SJCRH30 (cell line): Measurements from ENCODE around the gene PERCC1. TPM values are rescaled to one million over a fixed set of nuclear protein-coding genes. Genes with fewer than 3 reads are reported as not detected.

Experiments used
- DNase-seq, 2 experiments: peaks; one replicate each; pipeline ENCODE4 v3.0.0-alpha.2; 2015 to 2020
- H3K27ac ChIP-seq: fragments of 250-450 bp; sonication (Bioruptor Pico); 2 replicates; pipeline ENCODE4 v1.5.1; 2020; ENCODE audit warnings: mild to moderate bottlenecking, moderate library complexity
- H3K27me3 ChIP-seq: fragments of 250-450 bp; sonication (Bioruptor Pico); 2 replicates; pipeline ENCODE4 v1.5.1; 2020; ENCODE audit warnings: mild to moderate bottlenecking, moderate library complexity
- H3K36me3 ChIP-seq: fragments of 250-450 bp; sonication (Bioruptor Pico); 2 replicates; pipeline ENCODE4 v1.5.1; 2020; ENCODE audit warnings: mild to moderate bottlenecking, moderate library complexity
- H3K4me1 ChIP-seq: fragments of 250-450 bp; sonication (Bioruptor Pico); 2 replicates; pipeline ENCODE4 v1.5.1; 2020; ENCODE audit warnings: mild to moderate bottlenecking, moderate library complexity
- H3K4me3 ChIP-seq: fragments of 250-450 bp; sonication (Bioruptor Pico); 2 replicates; pipeline ENCODE4 v1.5.1; 2020; ENCODE audit warnings: mild to moderate bottlenecking, moderate library complexity
- H3K9me3 ChIP-seq: fragments of 250-450 bp; sonication (Bioruptor Pico); replicated peaks from 2 replicates; pipeline ENCODE4 v1.5.1; 2020; ENCODE audit warnings: mild to moderate bottlenecking, moderate library complexity
- total RNA-seq: library from RNA; depleted of rRNA; stranded (reverse); fragments of >200 nt; shearing (Covaris generic); gene quantifications from 2 replicates; pipeline ENCODE4 v1.2.3, GENCODE V29; 2014

Gene PERCC1
- total RNA-seq, 1 experiment from 2014 or later: 111 TPM

GRCh38 chr16:1447965-1448364 lies 17.1 kb downstream of the PERCC1 start:
- no peak overlapping the region for H3K27ac ChIP-seq
- H3K4me3 ChIP-seq: no peak overlapping the region
- H3K9me3 ChIP-seq: no peaks in the 10 kb centered on the region
- no peaks in the 10 kb centered on the region for H3K27me3 ChIP-seq
- no peaks in the 10 kb centered on the region for H3K36me3 ChIP-seq
- no peaks in the 10 kb centered on the region for H3K4me1 ChIP-seq
- DNase-seq: no peak

GRCh38 chr16:1448536-1449116 lies 17.7 kb downstream of the PERCC1 start:
- Histone ChIP-seq H3K36me3 (no peaks in the 10 kb centered on the region; the same call in 1 of the 2 replicates), H3K4me3 (no peak overlapping the region)

GRCh38 chr16:1449201-1449788 lies 18.4 kb downstream of the PERCC1 start:
- Histone ChIP-seq H3K4me3 (no peak overlapping the region), H3K9me3 (no peaks in the 10 kb centered on the region), H3K27me3 (no peaks in the 10 kb centered on the region), H3K36me3 (no peaks in the 10 kb centered on the region; the same call in 1 of the 2 replicates), H3K4me1 (no peaks in the 10 kb centered on the region), H3K27ac (no peak overlapping the region)
- no peak for DNase-seq

More at GRCh38 chr16:1448536-1449116, 17.7 kb downstream of the PERCC1 start:
- DNase-seq: no peak
- Histone ChIP-seq H3K27ac (no peak overlapping the region), H3K9me3 (no peaks in the 10 kb centered on the region), H3K4me1 (no peaks in the 10 kb centered on the region), H3K27me3 (no peaks in the 10 kb centered on the region)

- Histone ChIP-seq H3K4me3 (no peak overlapping the region), H3K27me3 (no peaks in the 10 kb centered on the region), H3K36me3 (no peaks in the 10 kb centered on the region; the same call in 1 of the 2 replicates), H3K9me3 (no peaks in the 10 kb centered on the region), H3K4me1 (no peaks in the 10 kb centered on the region), H3K27ac (no peak overlapping the region)
- no peak for DNase-seq
Measured at GRCh38 chr16:1450218-1450617, 19.3 kb downstream of the PERCC1 start.

GRCh38 chr16:1450841-1451240 lies 20.0 kb downstream of the PERCC1 start:
- no peaks in the 10 kb centered on the region for H3K4me1 ChIP-seq
- no peak overlapping the region for H3K4me3 ChIP-seq
- no peak overlapping the region for H3K27ac ChIP-seq
- no peaks in the 10 kb centered on the region for H3K9me3 ChIP-seq
- DNase-seq: no peak
- no peaks in the 10 kb centered on the region for H3K27me3 ChIP-seq
- no peaks in the 10 kb centered on the region; the same call in 1 of the 2 replicates for H3K36me3 ChIP-seq

GRCh38 chr16:1451702-1452392 lies 21.0 kb downstream of the PERCC1 start:
- no peaks in the 10 kb centered on the region for H3K27me3 ChIP-seq
- H3K27ac ChIP-seq: no peak overlapping the region
- no peaks in the 10 kb centered on the region for H3K9me3 ChIP-seq
- H3K4me3 ChIP-seq: no peak overlapping the region
- no peaks in the 10 kb centered on the region; the same call in 1 of the 2 replicates for H3K36me3 ChIP-seq
- no peaks in the 10 kb centered on the region for H3K4me1 ChIP-seq
- DNase-seq: no peak

- Histone ChIP-seq H3K27me3 (no peaks in the 10 kb centered on the region), H3K27ac (no peak overlapping the region), H3K9me3 (no peaks in the 10 kb centered on the region), H3K4me1 (no peaks in the 10 kb centered on the region), H3K36me3 (no peaks in the 10 kb centered on the region; the same call in 1 of the 2 replicates), H3K4me3 (no peak overlapping the region)
- no peak for DNase-seq
Measured at GRCh38 chr16:1452530-1452929, 21.7 kb downstream of the PERCC1 start.

- no peak overlapping the region for H3K27ac ChIP-seq
- no peaks in the 10 kb centered on the region; the same call in 1 of the 2 replicates for H3K36me3 ChIP-seq
- no peaks in the 10 kb centered on the region for H3K27me3 ChIP-seq
- no peaks in the 10 kb centered on the region for H3K4me1 ChIP-seq
- DNase-seq: no peak
- H3K9me3 ChIP-seq: no peaks in the 10 kb centered on the region
- H3K4me3 ChIP-seq: no peak overlapping the region
Measured at GRCh38 chr16:1453316-1453715, 22.4 kb downstream of the PERCC1 start.

- DNase-seq: no peak
- H3K4me3 ChIP-seq: no peak overlapping the region
- H3K9me3 ChIP-seq: no peaks in the 10 kb centered on the region
- H3K27me3 ChIP-seq: no peaks in the 10 kb centered on the region
- H3K27ac ChIP-seq: no peak overlapping the region
- H3K36me3 ChIP-seq: no peaks in the 10 kb centered on the region; the same call in 1 of the 2 replicates
- H3K4me1 ChIP-seq: no peaks in the 10 kb centered on the region
Measured at GRCh38 chr16:1454561-1454960, 23.7 kb downstream of the PERCC1 start.

- DNase-seq: no peak
- Histone ChIP-seq H3K27me3 (no peaks in the 10 kb centered on the region), H3K27ac (no peak overlapping the region), H3K9me3 (no peaks in the 10 kb centered on the region), H3K36me3 (no peaks in the 10 kb centered on the region; the same call in 1 of the 2 replicates), H3K4me1 (no peaks in the 10 kb centered on the region), H3K4me3 (no peak overlapping the region)
Measured at GRCh38 chr16:1455190-1456171, 24.6 kb downstream of the PERCC1 start.

GRCh38 chr16:1456951-1457350 lies 26.1 kb downstream of the PERCC1 start:
- H3K36me3 ChIP-seq: no peaks in the 10 kb centered on the region; the same call in 1 of the 2 replicates
- no peak overlapping the region for H3K4me3 ChIP-seq

GRCh38 chr16:1457489-1458245 lies 26.8 kb downstream of the PERCC1 start:
- Histone ChIP-seq H3K9me3 (no peaks in the 10 kb centered on the region), H3K27me3 (no peaks in the 10 kb centered on the region), H3K4me1 (no peaks in the 10 kb centered on the region), H3K4me3 (no peak overlapping the region), H3K36me3 (no peaks in the 10 kb centered on the region; the same call in 1 of the 2 replicates), H3K27ac (no peak overlapping the region)
- no peak for DNase-seq

More at GRCh38 chr16:1456951-1457350, 26.1 kb downstream of the PERCC1 start:
- no peaks in the 10 kb centered on the region for H3K27me3 ChIP-seq
- H3K27ac ChIP-seq: no peak overlapping the region
- no peaks in the 10 kb centered on the region for H3K4me1 ChIP-seq
- H3K9me3 ChIP-seq: no peaks in the 10 kb centered on the region
- DNase-seq: no peak

GRCh38 chr16:1458336-1458976 lies 27.6 kb downstream of the PERCC1 start:
- no peaks in the 10 kb centered on the region for H3K27me3 ChIP-seq
- no peak overlapping the region for H3K27ac ChIP-seq
- no peaks in the 10 kb centered on the region for H3K9me3 ChIP-seq
- H3K36me3 ChIP-seq: no peaks in the 10 kb centered on the region; the same call in 1 of the 2 replicates
- DNase-seq: no peak
- no peaks in the 10 kb centered on the region for H3K4me1 ChIP-seq
- H3K4me3 ChIP-seq: no peak overlapping the region
